Activated naive CD8-positive, alpha-beta T cell treated with anti-CD3 and anti-CD28 coated beads, Interleukin-2, amount 50 U/mL, for 16 hours (primary cell): ENCODE data around the gene PRKCA.

Source experiments
- DNase-seq: peaks from one replicate; pipeline ENCODE4 v3.0.0-alpha.2; 2020; ENCODE audit warnings: low read depth, low spot score

The PRKCA gene

GRCh38 chr17:66850692-66851091 is 548.3 kb downstream of the PRKCA start:
- DNase-seq = no peak

GRCh38 chr17:66855204-66855603 is 552.8 kb downstream of the PRKCA start:
- no peak for DNase-seq

GRCh38 chr17:66858226-66859083 is 556.0 kb downstream of the PRKCA start:
- DNase-seq = no peak

- no peak for DNase-seq
These were observed 556.9 kb downstream of the PRKCA start for GRCh38 chr17:66859353-66859752.

- no peak for DNase-seq
These were observed 557.8 kb downstream of the PRKCA start for GRCh38 chr17:66860204-66860603.
